Neural cell (in vitro differentiated cells): ENCODE results near the gene TULP4.

Source experiments
- CTCF ChIP-seq: fragments of 450-650 bp; IDR thresholded peaks from 2 replicates; pipeline ENCODE4 v1.5.1; 2014; ENCODE audit warnings: antibody characterized with exemption, mild to moderate bottlenecking, moderate library complexity; ENCODE audit not compliant: poor library complexity, severe bottlenecking
- EZH2 ChIP-seq: fragments of 200-600, 300-800 bp; shearing (Covaris generic), sonication (generic); IDR thresholded peaks from 2 replicates; pipeline ENCODE4 v1.6.1; 2014; ENCODE audit warnings: antibody characterized with exemption, low read length, borderline replicate concordance, mild to moderate bottlenecking; ENCODE audit not compliant: insufficient read depth, poor library complexity, severe bottlenecking
- POLR2AphosphoS5 ChIP-seq: IDR thresholded peaks from 2 replicates; pipeline ENCODE4 v1.6.1; 2012

GRCh38 chr6:158413028-158413427 lies 100.8 kb downstream of the TULP4 start:
- TF ChIP-seq POLR2AphosphoS5 (no peak), EZH2 (no peak), CTCF (no peak)
